HepG2 (cell line): Measurements from ENCODE around the gene LILRB5. TPM values are rescaled to one million over a fixed set of nuclear protein-coding genes. Genes with fewer than 3 reads are reported as not detected.
A peak's percentile ranks its signal among the peaks of the same experiment; 100 is the strongest.

Source experiments
- ATAC-seq: fragments of 200-7000 bp; cut with Tn5 transposase; 3 replicates; pipeline ENCODE4 v1.9.1; 2020; ENCODE audit warnings: mild to moderate bottlenecking, moderate library complexity
- BruUV-seq: library from RNA; stranded (reverse); fragments of 400-500 nt; replicated peaks from 2 replicates; lab custom pipeline; 2021; lab: Mats Ljungman, UMichigan
- CTCF ChIA-PET: fragments of 300-600 bp; formaldehyde crosslinking; extraction: SDS; loops from one replicate; lab custom pipeline; 2021; ENCODE audit warnings: low total read pairs, inconsistent platforms, low intra/inter-chr PET ratio; lab: Yijun Ruan, JAX
- POLR2A ChIA-PET: fragments of 350-600 bp; sonication (Branson Sonifier 250); formaldehyde crosslinking; loops from one replicate; lab custom pipeline; 2020; ENCODE audit warnings: antibody characterized with exemption, inconsistent platforms; lab: Yijun Ruan, JAX
- DNase-seq: peaks from one replicate; pipeline ENCODE4 v3.0.0-alpha.2; 2015; ENCODE audit warnings: low spot score
- FAIRE-seq: peaks from 3 replicates; lab custom pipeline; 2011; peaks lifted over from hg19 to GRCh38; lab: Jason Lieb, UNC
- H2AFZ ChIP-seq: one replicate; pipeline ENCODE4 v1.6.1; 2011; ENCODE audit warnings: low read length, inconsistent platforms
- H3K27ac ChIP-seq: fragments of 300-600 bp; 3 replicates; pipeline ENCODE4 v1.8.0; 2011; ENCODE audit warnings: mixed run types, mild to moderate bottlenecking, mixed read lengths, low read length, inconsistent platforms; ENCODE audit not compliant: insufficient read depth; ENCODE audit errors: extremely low read length
- H3K27me3 ChIP-seq, 2 experiments: fragments of 200-600 bp in 1 of 2; 2 replicates in 1 of 2; 3 replicates in 1 of 2; pipeline versions ENCODE4 v1.6.0 to v1.8.0; 2011; ENCODE audit warnings: low read length in 2 of 2, mild to moderate bottlenecking in 2 of 2, moderate library complexity in 2 of 2, inconsistent platforms in 1 of 2; ENCODE audit not compliant: insufficient read depth in 2 of 2, control insufficient read depth in 1 of 2
- H3K36me3 ChIP-seq, 2 experiments: fragments of 200-600 bp in 1 of 2; replicated peaks in 1 of 2; 2 replicates in 1 of 2; 3 replicates in 1 of 2; pipeline versions ENCODE4 v1.5.1 to v1.8.0; 2011; ENCODE audit warnings: low read length in 2 of 2, inconsistent platforms in 1 of 2; ENCODE audit not compliant: insufficient read depth in 2 of 2, control insufficient read depth in 1 of 2
- H3K4me1 ChIP-seq: 2 replicates; pipeline ENCODE4 v1.5.1; 2012; ENCODE audit warnings: low read length, inconsistent platforms; ENCODE audit not compliant: insufficient read depth
- H3K4me2 ChIP-seq: 2 replicates; pipeline ENCODE4 v1.6.0; 2011; ENCODE audit warnings: low read depth, low read length, inconsistent platforms
- H3K4me3 ChIP-seq, 3 experiments: fragments of 200-600 bp in 1 of 3; sonication (generic), shearing (Covaris generic) in 1 of 3; replicated peaks in 1 of 3; 2 replicates each; pipeline ENCODE4 v1.5.1; 2011 to 2016; ENCODE audit warnings: low read length in 3 of 3, inconsistent platforms in 2 of 3, low read depth in 2 of 3, mild to moderate bottlenecking in 2 of 3, control low read depth in 1 of 3, mixed read lengths in 1 of 3; ENCODE audit not compliant: insufficient read depth in 1 of 3
- H3K79me2 ChIP-seq: one replicate; pipeline ENCODE4 v1.6.1; 2011; ENCODE audit warnings: low read length, inconsistent platforms; ENCODE audit not compliant: insufficient read depth
- H3K9ac ChIP-seq: 2 replicates; pipeline ENCODE4 v1.6.0; 2011; ENCODE audit warnings: mild to moderate bottlenecking, low read depth, low read length, inconsistent platforms; ENCODE audit not compliant: insufficient read depth
- H3K9me3 ChIP-seq: 2 replicates; pipeline ENCODE4 v1.5.1; 2012; ENCODE audit warnings: mild to moderate bottlenecking, low read length
- H4K20me1 ChIP-seq: 2 replicates; pipeline ENCODE4 v1.6.0; 2011; ENCODE audit warnings: inconsistent platforms, mild to moderate bottlenecking, low read length, moderate library complexity; ENCODE audit not compliant: insufficient read depth
- ARID4A ChIP-seq: sonication (generic); formaldehyde crosslinking; IDR thresholded peaks from 2 replicates; pipeline ENCODE4 v1.5.0; 2020; ENCODE audit warnings: mild to moderate bottlenecking, missing genetic modification reagents, borderline replicate concordance
- HMGXB4 ChIP-seq, 2 experiments: sonication (generic) in 1 of 2; formaldehyde crosslinking in 1 of 2; IDR thresholded peaks; 2 replicates each; pipeline versions ENCODE4 v1.4.0 to v1.6.1; 2018 to 2020; ENCODE audit warnings: missing genetic modification reagents in 2 of 2, borderline replicate concordance in 1 of 2, low read depth in 1 of 2, mild to moderate bottlenecking in 1 of 2, missing biosample characterization in 1 of 2
- MLXIP ChIP-seq: sonication (generic); formaldehyde crosslinking; IDR thresholded peaks from 2 replicates; pipeline ENCODE4 v1.9.0; 2021; ENCODE audit warnings: missing genetic modification reagents, borderline replicate concordance
- ZBTB7B ChIP-seq: sonication (generic); formaldehyde crosslinking; IDR thresholded peaks from 2 replicates; pipeline ENCODE4 v1.4.0; 2020; ENCODE audit warnings: missing genetic modification reagents
- ZHX1 ChIP-seq: sonication (generic); formaldehyde crosslinking; IDR thresholded peaks from 2 replicates; pipeline ENCODE4 v1.8.1; 2022; ENCODE audit warnings: low read depth, mild to moderate bottlenecking, missing genetic modification reagents
- ZNF484 ChIP-seq: sonication (generic); formaldehyde crosslinking; IDR thresholded peaks from 2 replicates; pipeline ENCODE4 v1.5.1; 2020; ENCODE audit warnings: mild to moderate bottlenecking, low read depth, missing genetic modification reagents, borderline replicate concordance
- ZNF672 ChIP-seq: sonication (generic); formaldehyde crosslinking; IDR thresholded peaks from 2 replicates; pipeline ENCODE4 v1.8.1; 2022; ENCODE audit warnings: missing genetic modification reagents
- WGBS: methylation state at CpG from one replicate; pipeline ENCODE4 v1.1.6; 2017; ENCODE audit warnings: low lambda C conversion rate; 5-methylcytosine and 5-hydroxymethylcytosine counted together
- in situ Hi-C: cut with HindIII; loops from 2 replicates; pipeline ENCODE4 v1.10.0; 2017; ENCODE audit warnings: low pct_unique_long_range_greater_than_20kb; ENCODE audit not compliant: extremely low pct_ligation_motif_present
- intact Hi-C: fragments of 100-400 bp; cut with micrococcal nuclease; formaldehyde crosslinking; loops from one replicate; pipeline ENCODE4 v1.10.0; 2022; ENCODE audit not compliant: unreplicated experiment
- polyA plus RNA-seq, 8 experiments: library from polyadenylated mRNA; depleted of rRNA in 3 of 8; stranded (reverse) in 7 of 8; unstranded in 1 of 8; fragments of >200 nt; fragmentation: Illumina TruSeq in 4 of 8; extraction: Trizol in 4 of 8; gene quantifications; 2 replicates each; pipeline versions ENCODE4 v1.2.1 to v1.2.3, GENCODE V29; 2011 to 2016; ENCODE audit warnings: low read depth in 4 of 8, missing spikeins in 1 of 8, mixed read lengths in 1 of 8; ENCODE audit not compliant: insufficient read depth in 1 of 8
- total RNA-seq, 5 experiments: library from RNA; depleted of rRNA; stranded (reverse); fragments of >200 nt; fragmentation: Illumina TruSeq; extraction: Trizol; gene quantifications; 2 replicates each; pipeline ENCODE4 v1.2.3, GENCODE V29; 2016; ENCODE audit warnings: low read depth in 1 of 5

LILRB5 gene
- total and polyA plus RNA-seq, 2 of the 13 experiments (the other 11 are each of a cell fraction or from before 2014, with no cell fraction given) = not detected

- FAIRE-seq (no peak), ATAC-seq (peak; percentile 32), DNase-seq (no peak)
- Histone ChIP-seq H3K9me3 (no peaks in the 10 kb centered on the region), H3K4me1 (peaks cover 55% of the 10 kb centered on the region), H3K4me2 (peak overlapping the region; percentile 83), H3K9ac (no peak overlapping the region), H2AFZ (no peak overlapping the region), H3K36me3 (peaks cover 13 to 18% of the 10 kb centered on the region in 2 experiments), H3K79me2 (no peaks in the 10 kb centered on the region), H3K4me3 (peak overlapping the region in 1 of 3 experiments; percentile 55; a peak in 2 of 6 replicates), H3K27me3 (no peaks in the 10 kb centered on the region), H3K27ac (peak overlapping the region; percentile 80), H4K20me1 (peaks cover 30% of the 10 kb centered on the region)
- in situ Hi-C loops = no loop called here
- intact Hi-C loops = loop anchor here (2.0 kb wide), 2 partner anchors 20 kb away; partner anchors contain the start of gene TSEN34
- no TSS peak for BruUV-seq
- CTCF ChIA-PET = no interaction called here
- POLR2A ChIA-PET = interaction anchor here (0.6 to 4.9 kb wide), 6 partner anchors 9 to 238 kb away, joined by 3 to 114 read pairs (median 11); partner anchors contain the start of genes CNOT3, LENG8, MBOAT7 and RPS9
- 44% methylated on average over 12 of the region's 12 CpGs for WGBS
- TF ChIP-seq MLXIP (CRISPR knock-in tag) = no peak
- TF ChIP-seq ZNF672 (CRISPR knock-in tag) = no peak
- TF ChIP-seq ZBTB7B = peak; percentile 15; the same call in 1 of the 2 replicates
- no peak for TF ChIP-seq ZHX1 (CRISPR knock-in tag)
- no peak for TF ChIP-seq ZNF484 (CRISPR knock-in tag)
- TF ChIP-seq HMGXB4 (CRISPR knock-in tag; IDR thresholded peaks at IDR 0.05; ENCODE audit: borderline replicate concordance in 1 of 2, low read depth in 1 of 2) = no peak; a peak in 1 of 4 replicates
- 0 out of 2 replicates have a peak, but pooled peaks have one; percentile 5 for TF ChIP-seq ARID4A (CRISPR knock-in tag)
These were observed 45.8 kb downstream of the LILRB5 start for GRCh38 chr19:54211235-54211634.
